PFSK-1 (cell line): Measurements from ENCODE around the gene LY9.

ENCODE experiments used
- POLR2AphosphoS5 ChIP-seq: IDR thresholded peaks from 2 replicates; pipeline ENCODE4 v1.6.1; 2012; ENCODE audit warnings: low read depth, mild to moderate bottlenecking, control low read depth, low read length, moderate library complexity
- REST ChIP-seq, 2 experiments: IDR thresholded peaks; 2 replicates each; pipeline versions ENCODE4 v1.6.1 to v1.8.0; 2011 to 2012; ENCODE audit warnings: low read depth in 2 of 2, low read length in 2 of 2, control low read depth in 1 of 2, inconsistent platforms in 1 of 2, mild to moderate bottlenecking in 1 of 2, moderate library complexity in 1 of 2; ENCODE audit not compliant: insufficient read depth in 1 of 2
- TAF1 ChIP-seq: IDR thresholded peaks from 2 replicates; pipeline ENCODE4 v1.6.1; 2012; ENCODE audit warnings: low read length, control low read depth, borderline replicate concordance; ENCODE audit not compliant: insufficient read depth

GRCh38 chr1:160779626-160780397, 16.2 kb upstream of the LY9 start:
- TF ChIP-seq POLR2AphosphoS5 (no peak), TAF1 (no peak), REST (IDR thresholded peaks at IDR 0.05; ENCODE audit: insufficient read depth in 1 of 2, low read depth in 2 of 2, low read length in 2 of 2) (no peak)
